H1 (cell line): ENCODE results near the gene EIPR1. TPM values are rescaled to one million over a fixed set of nuclear protein-coding genes. Genes with fewer than 3 reads are reported as not detected.

Experiments
- CHD1 ChIP-seq: IDR thresholded peaks from 2 replicates; pipeline ENCODE4 v1.6.1; 2012; ENCODE audit warnings: low read depth, low read length, improper control_type of control experiment
- CHD2 ChIP-seq: IDR thresholded peaks from 2 replicates; pipeline ENCODE4 v1.6.1; 2012; ENCODE audit warnings: low read length, improper control_type of control experiment
- EP300 ChIP-seq, 2 experiments: IDR thresholded peaks; 1 replicate in 1 of 2; 2 replicates in 1 of 2; pipeline ENCODE4 v1.6.1; 2011 to 2012; ENCODE audit warnings: low read depth in 2 of 2, low read length in 2 of 2, mild to moderate bottlenecking in 2 of 2, borderline replicate concordance in 1 of 2, inconsistent platforms in 1 of 2, moderate library complexity in 1 of 2
- KDM4A ChIP-seq: IDR thresholded peaks from one replicate; pipeline ENCODE4 v1.7.1; 2012; ENCODE audit warnings: low read depth, mild to moderate bottlenecking, moderate library complexity, low read length, inconsistent platforms; ENCODE audit not compliant: severe bottlenecking
- PHF8 ChIP-seq: fragments of 200-600 bp; sonication (generic); conservative IDR thresholded peaks from 2 replicates; pipeline ENCODE4 v1.7.1; 2012; ENCODE audit warnings: low read depth, mild to moderate bottlenecking, inconsistent platforms, low read length, moderate library complexity
- RFX5 ChIP-seq: IDR thresholded peaks from 2 replicates; pipeline ENCODE4 v1.6.1; 2011; ENCODE audit warnings: low read depth, low read length, improper control_type of control experiment, borderline replicate concordance
- SIN3A ChIP-seq, 2 experiments: IDR thresholded peaks in 1 of 2; conservative IDR thresholded peaks in 1 of 2; 2 replicates each; pipeline ENCODE4 v1.6.1; 2011 to 2012; ENCODE audit warnings: low read length in 2 of 2, improper control_type of control experiment in 1 of 2, low read depth in 1 of 2, mild to moderate bottlenecking in 1 of 2
- SIX5 ChIP-seq: IDR thresholded peaks from 2 replicates; pipeline ENCODE4 v1.6.1; 2011; ENCODE audit warnings: mild to moderate bottlenecking, low read depth, low read length
- TBP ChIP-seq: IDR thresholded peaks from 2 replicates; pipeline ENCODE4 v1.6.1; 2011; ENCODE audit warnings: low read depth, low read length, improper control_type of control experiment
- polyA plus RNA-seq, 7 experiments: library from polyadenylated mRNA; depleted of rRNA in 3 of 7; stranded (reverse) in 5 of 7; unstranded in 2 of 7; fragments of >200 nt in 5 of 7; fragments of 200-250 nt in 2 of 7; gene quantifications; 1 replicate in 5 of 7; 2 replicates in 1 of 7; 4 replicates in 1 of 7; pipeline versions ENCODE4 v1.2.1 to v1.2.3, GENCODE V29; 2011 to 2013; ENCODE audit warnings: missing spikeins in 2 of 7, mixed read lengths in 2 of 7
- total RNA-seq: library from RNA; stranded (reverse); fragmentation: NEBNext Ultra II Directional; extraction: Animal tissue kit (Norgen Biotek cat#: 25700); gene quantifications from 2 replicates; pipeline ENCODE4 v1.2.1, GENCODE V29; 2021

The EIPR1 gene
- total and polyA plus RNA-seq, 2 of the 8 experiments (the other 6 are each of a cell fraction or from before 2014, with no cell fraction given): 26.3 to 56.4 TPM

GRCh38 chr2:3172265-3172935 lies 205.2 kb downstream of the EIPR1 start (continued):
- no peak for TF ChIP-seq PHF8
- TF ChIP-seq RFX5: no peak
- no peak for TF ChIP-seq TBP
- no peak for TF ChIP-seq CHD2
- no peak for TF ChIP-seq EP300 (IDR thresholded peaks at IDR 0.05; ENCODE audit: borderline replicate concordance in 1 of 2, low read depth in 2 of 2, low read length in 2 of 2)
- TF ChIP-seq SIX5: no peak
- TF ChIP-seq CHD1: no peak
- no peak for TF ChIP-seq SIN3A (conservative IDR thresholded peaks at IDR 0.05 in 1 of 2, IDR thresholded peaks at IDR 0.05 in 1 of 2; ENCODE audit: low read depth in 1 of 2, low read length in 2 of 2)
- no peak for TF ChIP-seq KDM4A
